NCI-H146 treated with DMSO at 0.1 percent for 48 hours (cell line): ENCODE data around the gene COL25A1.
"Not testable (repeated sequence)": the region's sequence is repeated elsewhere in the genome, so short reads cannot be mapped to it uniquely, and the experiment has no call there.

ENCODE experiments used
- DNase-seq: peaks from one replicate; lab custom pipeline; 2025; ENCODE audit not compliant: unreplicated experiment; lab: John Stamatoyannopoulos, UW

Gene COL25A1

DNA sequence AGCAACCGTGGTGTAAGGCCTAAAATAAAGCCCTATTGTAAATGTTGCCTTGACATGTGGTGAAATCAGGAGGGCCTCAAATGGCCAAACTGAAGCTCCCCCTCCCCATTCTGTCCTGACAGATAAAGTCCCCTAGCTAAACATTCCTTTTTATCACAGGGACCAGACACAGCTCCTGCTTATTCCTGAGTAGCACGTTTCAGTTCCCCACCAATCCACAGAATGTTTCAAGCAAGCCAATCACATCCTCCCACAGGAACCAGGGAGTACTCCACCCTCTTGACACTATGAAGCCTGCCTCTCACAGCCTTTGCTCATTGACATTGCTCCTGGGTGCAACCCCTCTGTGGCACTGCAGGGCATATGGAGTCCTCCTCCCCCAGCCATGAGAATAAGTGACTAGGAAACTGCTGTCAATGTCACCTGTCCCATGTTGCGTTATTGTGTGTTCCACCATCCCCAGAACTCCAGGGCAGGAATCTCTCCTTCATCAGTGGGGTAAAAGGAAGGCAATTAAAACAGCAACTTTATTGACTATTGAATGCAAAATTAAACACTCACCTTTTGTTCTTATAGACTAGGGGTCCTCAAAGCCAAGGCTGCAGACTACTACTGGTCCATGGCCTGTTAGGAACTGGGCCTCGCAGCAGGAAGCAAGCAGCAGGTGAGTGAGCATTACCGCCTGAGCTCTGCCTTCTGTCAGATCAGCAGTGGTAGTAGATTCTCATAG is 128.1 kb downstream of the COL25A1 start:
- DNase-seq = no peak

DNA sequence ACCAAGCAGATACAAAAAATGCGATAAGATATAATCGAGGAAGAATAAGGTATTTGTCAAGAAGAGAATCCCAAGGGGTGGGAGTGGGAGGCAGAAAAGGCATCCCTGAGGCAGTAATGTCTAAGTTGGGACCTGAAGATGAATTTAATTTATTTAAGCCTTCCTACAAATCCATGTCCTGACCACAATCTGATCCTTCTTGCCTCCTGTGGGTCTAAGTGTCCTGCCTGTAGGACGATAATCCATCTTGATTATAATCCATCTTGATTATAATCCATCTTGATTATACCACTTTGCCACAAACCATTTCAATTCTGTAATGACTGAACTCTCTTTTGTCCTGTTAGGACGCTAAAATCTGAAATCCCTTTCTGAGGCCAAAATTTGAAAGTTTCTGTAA is 130.2 kb downstream of the COL25A1 start:
- DNase-seq = no peak

DNA sequence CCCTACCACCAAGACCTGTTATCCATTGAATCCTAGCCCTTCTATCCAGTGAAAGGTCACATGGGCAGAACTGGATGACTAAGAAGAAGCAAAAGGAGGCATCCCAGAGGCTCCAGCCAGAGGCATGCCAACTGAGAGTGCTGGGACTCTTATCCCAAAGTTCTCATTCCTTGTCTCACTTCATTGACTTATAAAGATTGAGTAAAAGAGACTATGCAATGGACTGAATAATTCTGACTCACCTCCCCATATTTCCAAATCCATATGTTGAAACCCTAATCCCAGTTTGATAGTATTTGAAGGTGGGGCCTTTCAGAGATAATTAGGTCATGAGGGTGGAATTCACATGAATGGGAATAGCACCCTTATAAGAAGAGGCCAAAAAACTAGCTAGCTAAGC is 131.4 kb downstream of the COL25A1 start:
- no peak for DNase-seq

DNA sequence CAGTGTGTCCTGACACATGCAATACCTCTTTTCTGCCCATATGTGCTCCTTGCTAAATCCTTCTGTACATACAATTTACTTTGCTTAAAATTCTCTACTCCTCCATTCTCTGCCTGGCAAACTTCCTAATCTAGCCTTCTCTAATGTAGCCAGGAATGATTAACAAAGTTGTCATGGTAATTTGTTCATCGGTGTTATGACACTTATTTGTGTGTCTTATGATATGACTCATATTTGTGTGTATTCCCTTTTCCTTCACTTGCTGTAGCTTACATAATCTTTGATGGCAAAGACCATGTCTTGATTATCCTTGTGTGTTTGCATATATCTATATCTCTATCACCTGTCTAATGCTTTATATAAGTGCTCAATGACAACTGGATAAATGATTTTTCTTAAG is 133.3 kb downstream of the COL25A1 start:
- DNase-seq = no peak

DNA sequence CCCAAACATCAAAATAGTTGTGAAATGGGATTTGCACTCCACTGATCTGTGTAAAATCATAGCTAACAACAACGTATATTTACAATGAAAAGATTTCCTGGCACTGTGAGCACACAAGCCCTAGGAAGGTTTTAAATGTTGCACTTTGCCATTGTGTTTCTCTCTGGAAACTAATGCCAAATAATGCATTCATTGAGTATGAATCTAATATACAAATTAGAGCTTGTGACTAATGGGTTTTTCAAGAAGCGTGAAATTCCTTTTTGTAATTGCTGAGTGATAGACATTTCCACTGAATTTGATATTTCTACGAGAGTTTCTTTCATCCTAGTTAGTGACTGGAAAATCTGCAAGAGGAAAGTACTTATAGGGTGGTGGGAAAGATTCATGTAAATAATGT is 135.9 kb downstream of the COL25A1 start:
- DNase-seq = no peak

DNA sequence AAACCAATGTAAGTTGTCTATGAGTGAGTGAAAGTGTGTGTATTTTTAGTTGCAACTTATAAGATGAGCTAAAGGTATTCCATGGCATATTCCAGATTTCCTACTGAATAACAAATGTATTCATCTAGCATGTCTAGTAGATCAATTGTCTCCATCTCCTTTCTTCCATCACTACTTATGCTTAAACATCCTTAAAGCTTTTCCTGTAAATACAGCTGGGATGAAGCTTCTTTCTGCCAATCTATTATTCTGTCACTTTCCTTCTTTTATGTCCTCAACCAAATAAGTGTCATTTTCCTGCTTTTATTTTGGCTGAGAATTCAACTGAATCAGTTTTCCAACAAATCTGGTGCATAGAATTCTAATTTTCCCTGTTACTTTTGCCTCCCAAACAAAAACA is 136.3 kb downstream of the COL25A1 start:
- DNase-seq = no peak

DNA sequence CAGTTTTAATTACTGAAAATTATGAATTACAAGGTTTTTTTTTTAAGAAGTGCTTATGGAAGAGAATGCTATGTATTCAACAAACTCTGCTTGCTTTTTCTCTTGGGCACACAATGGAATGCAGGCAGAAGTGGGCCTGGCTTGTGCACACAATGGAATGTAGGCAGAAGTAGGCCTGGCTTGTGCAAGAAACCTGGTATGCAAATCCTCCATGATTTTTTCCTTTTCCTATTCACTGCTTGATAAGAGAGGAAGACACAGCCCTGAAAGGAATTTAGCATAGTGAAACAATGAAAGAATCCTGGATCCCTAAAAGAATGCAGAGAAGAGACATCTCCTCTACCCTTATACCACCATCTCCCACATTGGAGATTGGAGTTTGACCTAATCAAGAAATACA is 138.4 kb downstream of the COL25A1 start:
- no peak for DNase-seq

DNA sequence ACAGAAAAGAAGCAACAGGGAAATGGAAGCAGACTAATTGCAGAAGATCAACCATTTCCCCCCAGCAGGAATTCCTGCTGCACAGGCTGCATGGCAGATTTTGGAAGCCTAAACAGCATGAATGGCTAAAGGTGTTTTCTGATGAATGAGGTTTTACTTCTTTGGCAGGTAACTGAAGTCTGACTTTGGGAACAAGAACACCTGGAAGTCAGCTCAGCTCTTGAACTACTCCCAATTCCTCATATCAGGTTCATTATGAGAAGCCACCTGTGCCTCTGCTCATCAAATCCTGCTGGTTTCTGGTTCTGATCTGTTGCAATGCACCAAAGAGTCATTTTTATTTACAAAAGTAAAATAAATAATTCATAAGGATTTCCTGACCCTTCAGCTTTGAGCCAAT is 139.0 kb downstream of the COL25A1 start:
- no peak for DNase-seq

DNA sequence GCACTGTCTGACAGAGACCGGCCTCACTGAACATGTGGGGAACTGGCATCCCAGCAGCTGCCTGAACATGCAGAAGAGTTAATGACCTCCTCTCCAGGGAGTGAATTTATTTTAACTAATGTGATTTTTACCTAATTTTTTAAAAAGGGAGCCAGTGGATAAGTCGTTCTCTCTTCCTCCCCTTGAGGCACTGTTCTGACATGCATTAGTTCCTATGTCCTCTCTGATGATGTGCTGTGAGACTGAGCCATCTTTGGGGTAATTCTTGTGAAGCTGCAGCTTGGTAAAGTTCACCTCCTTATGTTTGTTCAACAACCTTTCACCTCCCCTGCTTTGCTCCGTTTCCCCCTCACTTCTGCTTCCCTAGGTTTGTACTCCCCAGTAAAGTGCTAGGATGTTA is 139.7 kb downstream of the COL25A1 start:
- no peak for DNase-seq

DNA sequence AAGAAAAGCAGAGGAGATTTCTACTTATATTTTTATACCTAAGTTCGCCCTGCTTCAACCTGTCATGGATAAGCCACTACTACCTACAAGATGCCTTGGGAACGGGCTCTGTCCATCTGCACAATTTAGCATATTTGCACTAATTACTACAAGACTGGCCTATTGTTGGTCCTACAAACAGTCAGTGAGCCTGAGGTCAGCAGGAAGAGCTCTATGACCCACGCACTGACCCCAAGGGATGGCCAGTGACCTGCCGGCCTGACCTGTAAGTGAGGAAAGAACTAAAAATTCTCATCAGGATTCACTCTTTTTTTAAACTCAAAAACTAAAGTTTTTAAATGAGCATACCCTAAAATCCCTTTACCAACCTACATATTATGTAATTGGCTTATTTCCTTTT is 142.0 kb downstream of the COL25A1 start:
- DNase-seq = no peak

DNA sequence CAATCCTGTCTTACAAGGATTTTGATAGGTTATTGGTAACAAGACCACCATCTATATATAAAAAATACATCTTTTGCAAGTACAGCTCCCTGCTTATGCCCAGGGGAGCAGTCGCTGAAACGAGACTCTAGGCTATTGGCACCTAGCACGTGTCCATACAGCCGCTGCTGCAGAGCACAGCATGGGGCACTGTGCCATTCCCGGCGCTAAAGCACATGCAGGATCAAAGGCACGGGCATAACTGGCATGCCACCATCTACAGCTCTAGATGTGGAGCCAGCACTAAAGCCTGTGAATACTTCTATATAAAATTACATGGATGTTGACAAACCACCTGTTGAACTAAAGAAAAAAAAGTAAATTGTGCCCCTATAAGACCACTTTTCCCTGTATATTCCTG is 144.8 kb downstream of the COL25A1 start:
- no peak for DNase-seq

DNA sequence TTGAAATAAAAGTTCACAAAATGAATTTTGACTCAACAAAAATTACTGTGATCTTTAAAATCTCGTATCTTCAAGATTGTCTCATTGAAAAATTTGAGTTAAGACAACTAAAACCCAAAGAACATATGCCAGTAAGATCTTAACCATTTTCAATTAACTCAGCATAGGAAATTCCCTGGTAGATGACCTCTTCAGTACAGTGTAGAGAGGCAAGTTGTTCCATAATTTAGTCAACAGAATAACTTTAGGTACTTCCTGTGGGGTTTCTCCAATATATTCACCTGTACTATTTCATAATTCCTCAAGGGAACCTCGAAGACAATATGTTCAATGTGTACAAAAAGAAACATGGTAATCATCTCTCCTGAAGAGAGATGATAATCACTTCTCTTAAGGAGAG is 145.3 kb downstream of the COL25A1 start:
- no peak for DNase-seq

DNA sequence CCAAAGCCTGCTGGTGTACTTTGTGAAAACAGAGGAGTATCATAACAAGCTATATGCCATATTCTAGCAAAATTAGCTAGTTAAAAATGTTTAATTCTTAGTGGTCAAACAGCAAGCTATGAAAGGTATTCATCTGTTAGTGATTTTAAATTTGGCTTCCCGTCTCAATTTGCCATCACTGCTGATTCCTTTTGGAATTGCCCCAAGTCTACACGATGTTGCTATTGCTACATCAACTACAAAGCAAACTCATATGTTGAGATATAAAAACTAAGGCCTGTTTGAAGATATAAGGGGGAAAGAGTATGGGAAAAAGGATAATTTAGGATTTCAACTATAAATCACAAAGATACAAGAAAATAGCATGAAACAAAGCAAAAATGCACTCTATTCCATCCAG is 146.1 kb downstream of the COL25A1 start:
- DNase-seq = no peak

DNA sequence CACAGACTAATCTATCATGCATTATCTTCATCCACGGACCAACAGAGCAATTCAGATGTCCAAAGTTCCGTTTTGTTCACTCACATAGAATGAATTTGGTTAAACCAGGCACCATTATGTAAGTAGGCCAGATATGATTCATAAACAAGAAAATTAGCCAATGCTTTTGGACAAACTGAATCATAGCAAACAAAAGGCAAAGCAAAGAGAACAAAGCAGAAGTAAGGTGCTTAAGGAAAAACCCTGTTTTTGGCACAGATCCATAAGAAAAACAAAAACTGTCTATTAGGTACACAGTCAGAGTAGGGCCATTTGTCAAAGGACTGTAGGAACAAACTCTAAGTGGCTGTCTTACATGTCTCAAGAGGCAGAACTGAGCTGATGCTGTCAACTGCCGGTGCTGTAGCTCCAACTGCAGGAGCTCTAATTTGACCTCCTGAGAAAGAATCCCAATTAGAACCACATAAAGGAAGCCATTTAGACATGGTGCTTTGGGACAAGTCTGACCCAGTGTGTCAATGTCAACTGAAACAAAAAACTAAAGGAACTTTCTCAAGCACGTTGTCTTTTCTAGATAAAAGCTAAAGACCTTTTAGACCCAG is 146.7 kb downstream of the COL25A1 start:
- DNase-seq = no peak

DNA sequence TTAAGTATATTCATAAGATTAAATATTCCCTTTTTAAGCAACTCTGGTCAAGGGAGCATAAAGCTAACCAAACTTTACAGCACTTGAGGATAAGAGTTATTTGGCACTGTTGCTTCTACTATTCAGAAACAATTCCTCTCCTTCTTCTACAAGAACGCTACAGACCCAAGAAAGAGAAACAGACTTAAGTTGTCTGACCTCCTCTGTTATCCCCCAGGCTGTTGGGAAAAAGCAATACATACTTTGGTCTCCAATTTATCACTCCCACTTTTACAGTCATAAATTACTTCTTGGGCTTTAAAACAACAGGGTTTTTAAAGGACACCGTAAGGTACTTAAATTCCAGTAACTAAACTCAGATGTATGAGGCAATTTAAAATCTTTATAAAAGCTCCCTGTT is 147.4 kb downstream of the COL25A1 start:
- no peak for DNase-seq

DNA sequence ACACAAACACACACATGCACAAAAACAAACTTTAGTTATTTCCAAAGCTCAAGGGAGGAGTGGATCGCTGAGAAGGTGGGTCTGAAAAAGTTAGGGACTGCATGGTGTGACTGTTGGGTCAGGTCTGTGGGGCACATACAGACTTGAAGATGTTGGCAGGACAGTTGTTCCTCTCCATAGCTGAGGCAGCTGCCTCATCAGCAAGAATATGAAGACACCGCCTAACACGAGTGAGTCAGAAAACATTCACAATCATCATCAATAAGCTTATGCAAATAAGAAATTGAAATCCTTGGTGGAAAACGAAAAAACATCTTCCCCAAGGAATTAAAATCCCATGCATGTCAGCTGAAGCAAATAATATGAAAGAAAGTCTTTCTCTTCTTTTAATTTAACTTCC is 148.0 kb downstream of the COL25A1 start:
- DNase-seq = no peak

DNA sequence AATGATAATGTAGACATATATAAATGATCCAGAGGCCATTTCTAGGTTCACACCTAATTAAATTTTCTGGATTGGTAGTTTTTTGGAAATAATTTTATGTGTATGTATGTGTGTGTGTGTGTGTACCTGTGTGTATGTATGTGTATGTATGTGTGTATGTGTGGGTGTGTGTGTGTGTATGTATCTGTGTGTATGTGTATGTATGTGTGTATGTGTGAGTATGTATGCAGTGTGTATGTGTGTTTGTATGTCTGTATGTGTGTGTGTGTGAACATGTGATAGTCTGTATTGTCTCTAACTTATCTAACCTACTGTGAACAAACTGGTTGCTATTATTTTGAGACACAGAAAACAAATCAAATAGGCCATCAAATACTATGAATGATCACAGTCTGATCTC is 152.6 kb downstream of the COL25A1 start:
- no peak for DNase-seq

DNA sequence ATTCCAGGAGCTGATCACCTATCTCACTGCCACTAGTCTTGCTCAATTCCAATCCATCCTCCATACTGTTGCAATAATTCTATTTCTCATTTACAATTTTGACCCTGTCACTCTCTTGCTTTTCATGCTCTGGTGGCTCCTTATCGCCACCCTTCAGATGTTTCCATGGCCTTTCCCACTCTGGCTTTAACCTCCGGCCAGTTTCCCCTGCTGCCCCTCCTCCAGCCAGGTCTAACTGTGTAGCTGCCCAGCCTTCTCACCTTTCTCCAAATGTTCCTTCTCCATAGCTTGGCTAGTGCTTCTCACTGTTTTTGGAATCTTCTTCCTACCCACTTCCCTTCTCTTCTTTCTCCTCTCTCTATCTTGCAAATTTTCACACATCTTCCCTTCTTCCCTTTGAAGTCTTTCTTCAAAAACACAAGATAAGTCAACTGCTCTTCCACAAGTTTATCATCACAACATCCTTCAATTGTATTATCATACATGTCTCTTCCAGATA is 153.8 kb downstream of the COL25A1 start:
- DNase-seq = no peak

DNA sequence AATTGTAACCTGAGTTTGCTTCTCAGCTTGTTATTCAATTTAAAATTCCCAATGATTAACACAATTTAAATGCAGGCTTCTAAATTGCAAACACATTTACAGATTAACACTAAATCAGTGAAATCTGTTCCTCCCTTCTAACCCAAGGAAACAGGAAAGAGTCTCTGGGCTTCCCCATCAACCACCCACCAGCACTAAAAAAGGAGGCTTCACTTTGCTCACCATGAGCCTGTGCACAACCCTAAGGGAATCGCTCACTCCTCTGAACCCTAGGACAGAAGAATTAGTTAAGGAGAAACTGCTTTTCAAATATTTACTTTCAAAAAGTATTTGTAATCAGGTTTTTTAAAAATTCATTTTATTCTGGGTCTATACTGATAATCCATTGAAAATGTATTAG is 155.3 kb downstream of the COL25A1 start:
- DNase-seq = no peak

DNA sequence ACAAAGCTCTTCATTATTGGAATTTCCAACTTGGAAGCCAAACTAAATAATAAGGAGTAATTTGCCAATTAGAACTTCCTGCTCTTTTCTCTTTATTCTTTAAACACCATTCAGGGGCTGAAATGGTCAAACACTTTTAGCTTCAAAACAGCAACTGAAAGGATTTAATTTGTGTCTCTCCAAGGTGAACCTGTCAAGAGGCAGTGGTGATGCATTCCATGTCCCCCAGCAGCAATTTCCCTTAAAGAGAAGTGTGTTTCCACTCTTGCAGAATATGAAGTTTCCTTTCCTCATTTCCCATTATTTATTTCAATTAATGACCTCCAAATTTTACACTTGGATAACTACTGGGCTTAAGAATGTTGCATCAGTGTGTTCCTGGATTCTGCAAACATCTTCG is 156.0 kb downstream of the COL25A1 start:
- DNase-seq = no peak

DNA sequence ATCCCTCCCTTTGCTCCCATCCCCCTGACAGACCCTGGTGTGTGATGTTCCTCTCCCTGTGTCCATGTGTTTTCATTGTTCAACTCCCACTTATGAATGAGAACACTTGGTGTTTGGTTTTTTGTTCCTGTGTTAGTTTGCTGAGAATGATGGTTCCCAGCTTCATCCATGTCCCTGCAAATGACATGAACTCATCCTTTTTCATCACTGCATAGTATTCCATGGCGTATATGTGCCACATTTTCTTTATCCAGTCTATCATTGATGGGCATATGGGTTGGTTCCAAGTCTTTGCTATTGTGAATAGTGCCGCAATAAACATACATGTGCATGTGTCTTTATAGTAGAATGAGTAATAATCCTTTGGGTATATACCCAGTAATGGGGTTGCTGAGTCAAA is 164.3 kb downstream of the COL25A1 start:
- DNase-seq = not testable (repeated sequence)

DNA sequence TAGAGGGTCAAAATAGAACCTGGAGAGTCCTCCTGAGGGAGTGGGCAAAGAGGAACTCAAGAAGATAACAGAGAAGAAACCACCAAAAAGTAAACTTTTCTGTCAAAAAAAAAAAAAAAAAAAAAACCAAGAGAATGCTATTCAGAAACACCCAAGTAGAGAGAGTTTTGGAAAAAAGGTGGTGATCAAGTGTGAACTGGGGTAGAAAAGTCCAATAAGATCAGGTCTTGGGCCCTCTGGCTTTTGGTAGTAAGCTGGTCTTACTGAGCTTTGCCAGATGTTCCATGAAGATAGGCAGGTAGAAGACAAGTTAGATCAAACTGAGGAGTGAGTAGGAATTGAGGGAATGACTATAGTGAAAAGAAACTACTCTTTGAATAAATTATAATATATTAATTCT is 167.5 kb downstream of the COL25A1 start:
- DNase-seq = no peak

DNA sequence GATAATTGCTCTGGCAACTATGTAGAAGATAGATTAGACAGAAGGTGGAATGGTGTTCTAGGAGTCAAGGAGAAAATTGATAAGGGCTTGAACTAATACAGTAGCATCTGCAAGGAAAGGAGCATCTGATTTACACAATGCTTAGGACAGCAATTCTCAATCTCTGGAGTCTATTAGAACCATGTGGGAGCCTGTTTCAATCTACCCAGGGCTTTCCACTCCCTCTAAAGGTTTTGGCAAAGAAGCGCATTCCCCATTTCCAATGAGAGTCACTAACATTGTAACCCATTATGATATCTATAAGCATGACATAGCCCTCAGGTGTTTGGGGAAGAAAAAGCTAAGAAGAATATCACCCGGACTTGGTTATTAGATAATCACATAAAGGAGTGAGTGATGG is 168.2 kb downstream of the COL25A1 start:
- no peak for DNase-seq
